MV-4-11 (cell line): ENCODE data around the gene AHDC1.

Experiments used
- DNase-seq: peaks from one replicate; lab custom pipeline; 2025; lab: John Stamatoyannopoulos, UW

The AHDC1 gene

DNA sequence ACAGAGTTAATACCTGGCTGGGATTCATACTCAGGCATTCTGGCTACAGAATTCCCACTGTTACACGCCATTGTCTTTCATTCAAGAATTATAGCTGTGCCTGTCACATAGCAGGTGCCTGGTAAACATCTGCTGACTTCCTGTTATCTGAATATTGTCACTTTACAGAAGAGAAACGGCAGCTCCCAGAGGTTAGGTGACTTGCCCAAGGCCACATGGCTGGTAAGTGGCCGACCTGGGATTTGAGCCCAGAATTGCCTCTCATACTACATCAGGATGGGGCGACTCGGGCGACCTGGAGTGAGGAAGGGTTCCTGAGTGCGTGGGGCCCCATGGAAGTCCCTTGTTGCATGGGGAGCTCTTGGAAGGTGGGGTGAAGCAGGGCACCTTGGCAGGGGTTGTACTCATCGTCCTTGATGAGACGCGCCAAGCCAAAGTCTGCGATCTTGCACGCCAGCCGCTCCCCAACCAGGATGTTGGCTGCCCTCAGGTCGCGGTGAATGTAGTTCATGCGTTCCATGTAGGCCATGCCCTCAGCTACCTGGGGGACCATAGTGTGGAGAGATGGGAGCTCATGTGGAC lies 10.2 kb upstream of the AHDC1 start:
- DNase-seq: no peak

DNA sequence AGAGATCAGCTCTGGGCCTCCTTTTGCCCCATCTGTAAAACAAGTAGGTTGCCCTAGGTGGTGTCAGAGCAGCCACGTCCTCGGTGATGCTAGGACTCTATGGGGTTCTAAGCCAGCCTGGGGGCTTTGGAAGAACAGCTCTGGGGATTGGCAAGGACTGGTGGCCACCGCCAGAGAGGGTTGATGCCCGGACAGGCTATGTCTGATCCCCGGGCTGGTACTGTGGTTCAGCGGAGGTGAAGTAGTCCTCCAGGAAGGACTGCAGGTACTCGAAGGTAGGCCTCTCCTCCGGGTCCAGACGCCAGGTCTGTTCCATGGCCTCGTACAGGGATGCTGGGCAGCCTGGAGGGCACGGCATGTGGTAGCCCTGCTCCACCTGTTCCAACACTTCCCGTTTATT lies 8.8 kb upstream of the AHDC1 start:
- DNase-seq: no peak

DNA sequence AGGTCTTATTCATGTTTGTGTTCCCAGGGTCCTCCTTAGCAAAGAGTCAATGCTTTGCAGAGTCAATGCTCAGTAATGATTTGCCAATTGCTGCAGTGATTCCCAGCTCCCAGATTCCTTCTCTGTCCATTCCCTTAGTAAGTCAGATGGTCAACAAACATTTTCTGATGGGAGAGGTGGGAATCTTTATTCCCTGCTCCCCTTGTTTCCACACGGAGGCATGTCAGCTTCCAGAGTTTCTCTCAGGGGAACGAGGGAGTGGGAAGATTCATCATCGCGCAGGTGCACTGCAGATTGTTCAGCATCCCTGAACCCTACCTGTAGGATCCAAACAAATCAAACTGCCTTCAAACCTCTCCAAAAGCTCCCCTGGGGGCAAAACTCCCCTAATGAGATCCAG lies 7.5 kb upstream of the AHDC1 start:
- DNase-seq: no peak

DNA sequence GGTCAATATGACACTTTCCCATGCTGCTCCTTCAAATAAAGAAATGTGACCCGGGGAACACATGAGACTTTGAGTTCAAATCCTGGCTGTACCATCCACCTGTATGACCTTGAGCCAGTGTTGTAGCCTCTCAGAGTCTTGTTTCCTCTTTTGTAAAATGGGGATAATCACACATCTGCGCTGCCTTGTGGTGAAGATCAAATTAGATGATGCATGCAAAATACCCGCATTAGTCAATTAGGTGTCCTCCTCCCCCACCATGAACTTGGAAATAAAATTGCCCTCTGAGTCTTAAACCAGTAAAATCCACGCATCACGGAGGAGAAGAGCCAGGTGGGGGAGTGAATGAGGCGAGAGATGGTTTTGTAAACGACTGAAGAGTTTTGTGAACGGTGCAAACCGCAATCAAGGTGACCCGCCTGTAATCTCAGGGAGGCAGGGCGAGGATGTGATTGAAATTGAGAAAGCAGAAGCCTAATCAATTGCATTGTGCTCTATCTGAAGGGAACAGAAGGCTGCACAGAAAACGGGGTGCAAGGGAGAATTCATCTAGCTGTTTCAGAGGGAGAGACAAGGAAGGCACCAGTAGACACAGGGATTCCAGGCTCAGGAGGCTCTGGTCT lies 5.8 kb upstream of the AHDC1 start:
- DNase-seq: peak; percentile 23

DNA sequence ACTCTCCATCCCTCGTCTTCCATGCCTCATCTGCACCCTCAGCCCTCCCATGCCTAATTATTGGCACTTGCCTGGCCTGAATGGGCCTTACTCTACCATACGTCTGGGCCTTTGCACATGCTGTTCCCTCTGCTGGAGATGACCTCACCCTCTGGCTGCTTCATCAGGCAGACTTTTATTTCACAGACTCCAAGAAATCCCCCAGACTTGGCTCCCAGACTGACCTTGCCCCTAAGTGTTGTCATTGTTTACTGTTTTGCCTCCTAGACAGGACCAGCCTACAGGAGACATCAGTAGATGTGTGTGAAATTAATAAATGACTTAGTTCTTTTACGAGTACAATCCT lies 5.2 kb upstream of the AHDC1 start:
- no peak for DNase-seq

DNA sequence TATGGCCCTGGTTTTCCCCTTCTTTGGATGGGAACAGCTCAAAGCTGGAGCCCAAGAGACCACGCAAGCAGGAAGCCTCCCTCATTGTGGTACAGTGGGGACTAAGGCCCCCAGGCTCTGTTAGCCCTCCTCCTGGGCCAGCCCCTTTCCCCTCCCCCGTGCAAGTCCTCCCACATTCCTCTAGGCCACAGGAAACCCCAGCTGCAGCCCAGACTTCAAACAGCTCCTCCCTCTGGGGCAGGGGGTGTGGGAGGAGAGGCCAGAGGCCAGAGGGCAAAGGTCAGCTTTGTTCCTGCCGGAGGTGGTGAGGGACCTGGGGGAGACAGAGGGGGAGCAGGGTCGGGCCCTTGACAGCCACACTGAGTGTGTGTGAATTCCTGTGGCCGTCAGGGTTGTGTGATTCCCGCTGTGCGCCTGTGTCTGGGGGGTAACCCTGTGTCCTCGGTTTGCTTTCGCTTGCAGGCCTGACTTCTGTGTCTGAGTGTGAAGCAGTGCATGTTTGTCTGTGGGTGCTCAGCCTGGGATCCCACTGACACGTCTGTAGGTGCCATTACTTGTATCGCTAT lies 3.4 kb upstream of the AHDC1 start:
- peak; percentile 65 for DNase-seq

DNA sequence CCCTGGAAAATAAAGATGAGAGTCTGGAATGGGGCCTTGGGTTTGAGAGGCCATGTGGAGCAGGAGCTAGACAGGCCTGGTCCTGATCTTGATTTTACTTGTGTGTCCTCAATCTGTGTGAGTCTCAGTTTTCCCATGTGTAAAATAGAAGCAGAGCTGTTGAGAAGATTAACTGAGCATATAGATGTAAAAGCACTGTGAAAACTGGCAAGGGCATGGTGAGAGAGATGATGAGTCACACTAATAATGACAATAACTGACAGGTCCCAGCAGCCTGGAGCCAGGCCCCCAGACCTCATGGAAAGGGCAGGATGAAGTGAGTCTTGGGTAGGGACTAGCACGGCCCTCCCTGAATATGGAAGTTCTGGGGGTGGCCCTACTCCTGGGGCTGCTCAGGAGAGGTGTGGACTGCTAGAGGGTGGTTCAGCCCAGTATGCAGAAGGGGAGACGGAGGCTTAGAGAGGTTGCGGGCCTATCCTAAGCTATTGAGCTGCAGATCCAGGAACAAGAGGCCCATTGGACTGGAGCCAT lies 2.8 kb upstream of the AHDC1 start:
- DNase-seq: peak; percentile 22

DNA sequence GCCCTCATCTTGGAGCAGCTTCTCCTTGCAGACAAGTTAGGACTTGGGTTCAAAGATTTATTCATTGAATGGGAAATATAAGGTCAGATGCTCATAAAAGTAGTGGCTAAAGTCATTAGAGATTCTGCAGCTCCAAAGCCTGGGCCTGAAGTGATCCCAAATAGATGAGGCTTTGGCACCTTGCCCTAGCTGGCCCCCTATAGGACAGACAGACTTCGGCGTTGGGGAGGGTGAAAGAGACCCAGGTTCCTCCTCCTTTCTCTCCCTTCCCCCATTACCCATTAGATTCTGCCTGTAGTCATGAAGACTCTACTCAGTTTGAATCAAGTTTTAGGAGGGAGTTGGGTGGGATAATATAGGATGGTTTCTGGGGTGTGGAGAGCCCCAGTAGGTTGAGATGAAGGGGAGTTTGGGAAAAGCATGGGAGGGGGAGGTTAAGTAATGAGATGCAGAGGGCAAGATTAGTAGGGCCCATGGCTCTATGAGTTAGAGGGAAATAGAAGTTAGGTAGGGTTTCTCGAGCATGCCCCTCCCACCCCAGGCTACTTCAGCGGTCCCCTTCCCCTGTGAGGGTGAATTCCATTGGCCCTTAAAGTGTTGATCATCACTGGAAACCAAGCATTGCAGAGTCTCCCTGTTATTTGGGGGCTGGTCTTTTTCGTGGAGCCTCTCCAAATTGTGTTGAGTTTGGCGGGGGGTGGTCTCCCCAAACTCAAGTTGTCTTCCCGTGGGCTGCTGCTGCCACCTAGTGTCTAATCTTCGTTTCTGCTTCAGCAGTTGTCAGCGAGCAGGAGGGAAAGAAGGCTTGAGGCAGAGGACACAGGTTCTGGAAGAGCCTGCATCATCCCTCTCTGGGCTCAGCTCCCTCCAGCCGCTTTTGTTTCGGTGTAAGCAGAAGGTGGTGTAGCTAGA lies 2.1 kb upstream of the AHDC1 start:
- peak; percentile 43 for DNase-seq

DNA sequence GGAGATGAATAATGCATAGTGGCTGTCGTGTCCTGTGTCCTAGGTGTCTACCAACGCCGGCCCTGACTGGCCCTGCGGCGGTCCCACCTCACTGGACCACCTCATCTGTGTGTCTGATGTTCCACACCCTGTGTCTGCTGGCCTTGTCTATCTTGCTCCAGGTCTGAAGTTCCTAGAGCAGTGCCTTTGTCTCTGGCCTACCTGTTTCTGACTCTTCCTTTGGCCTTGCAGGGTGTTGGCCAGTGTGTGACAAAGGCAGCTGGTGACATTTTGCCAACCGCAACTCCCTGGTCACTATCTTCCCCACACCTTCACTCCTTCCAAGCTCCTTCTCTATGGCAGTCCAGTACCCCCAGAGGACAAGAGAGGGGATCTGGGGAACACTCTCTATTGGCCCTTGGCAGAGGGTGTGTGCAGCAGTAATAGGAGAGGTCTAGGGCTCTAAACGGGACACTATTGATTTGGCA lies 1.4 kb upstream of the AHDC1 start:
- DNase-seq: no peak

DNA sequence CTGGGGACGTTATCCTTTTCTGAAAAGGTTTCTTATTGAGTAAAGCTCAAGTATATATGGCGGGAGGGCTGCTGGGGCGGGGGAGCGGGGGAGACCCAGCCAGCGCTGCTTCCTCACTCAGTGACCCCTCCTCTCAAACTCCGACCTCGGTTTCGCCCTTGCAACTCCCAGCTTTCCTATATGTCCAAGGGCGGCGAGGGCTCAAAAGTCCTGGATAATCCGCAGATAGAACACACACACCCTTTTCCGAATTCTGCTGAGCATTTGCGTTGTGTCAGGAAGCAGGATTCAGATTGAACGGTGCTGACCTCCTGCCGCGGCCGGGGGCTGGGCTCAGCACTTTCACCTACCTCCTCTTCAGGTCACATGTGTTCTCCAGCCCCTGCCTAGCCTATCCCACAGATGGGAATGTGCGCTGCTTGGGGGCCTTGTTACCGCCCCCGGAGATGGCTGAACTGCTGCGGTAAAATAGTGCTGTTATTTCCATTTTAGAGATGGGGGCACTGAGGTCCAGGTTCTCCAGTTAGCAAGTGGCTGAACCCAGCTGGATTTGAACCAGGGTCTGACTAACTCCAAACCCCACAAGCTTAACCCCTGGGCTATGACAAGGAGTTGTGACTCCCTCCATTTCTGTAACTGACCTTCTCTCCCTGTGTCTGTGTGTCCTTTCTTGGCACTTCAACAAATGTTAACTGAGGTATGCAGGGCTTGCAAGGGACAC lies 795 bp upstream of the AHDC1 start:
- DNase-seq: no peak

DNA sequence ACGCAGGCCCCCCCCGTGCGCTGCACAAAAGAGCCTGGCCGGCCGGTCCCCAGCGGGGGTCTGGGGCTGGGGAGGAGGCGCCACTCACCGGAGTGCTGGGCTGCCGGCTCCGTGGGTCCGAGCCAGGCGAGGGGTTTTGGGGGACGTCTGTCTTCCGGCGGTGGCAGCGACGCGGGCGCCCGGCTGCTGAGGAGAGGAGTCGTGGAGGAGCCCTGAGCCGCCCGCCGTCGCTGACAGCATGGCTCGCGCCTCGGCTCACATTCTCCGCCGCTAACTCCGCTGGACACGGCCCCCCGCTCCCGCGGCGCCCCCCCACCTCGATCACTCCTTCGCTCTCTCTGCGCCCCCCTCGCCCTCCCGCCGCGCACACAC lies 649 bp downstream of the AHDC1 start:
- no peak for DNase-seq

DNA sequence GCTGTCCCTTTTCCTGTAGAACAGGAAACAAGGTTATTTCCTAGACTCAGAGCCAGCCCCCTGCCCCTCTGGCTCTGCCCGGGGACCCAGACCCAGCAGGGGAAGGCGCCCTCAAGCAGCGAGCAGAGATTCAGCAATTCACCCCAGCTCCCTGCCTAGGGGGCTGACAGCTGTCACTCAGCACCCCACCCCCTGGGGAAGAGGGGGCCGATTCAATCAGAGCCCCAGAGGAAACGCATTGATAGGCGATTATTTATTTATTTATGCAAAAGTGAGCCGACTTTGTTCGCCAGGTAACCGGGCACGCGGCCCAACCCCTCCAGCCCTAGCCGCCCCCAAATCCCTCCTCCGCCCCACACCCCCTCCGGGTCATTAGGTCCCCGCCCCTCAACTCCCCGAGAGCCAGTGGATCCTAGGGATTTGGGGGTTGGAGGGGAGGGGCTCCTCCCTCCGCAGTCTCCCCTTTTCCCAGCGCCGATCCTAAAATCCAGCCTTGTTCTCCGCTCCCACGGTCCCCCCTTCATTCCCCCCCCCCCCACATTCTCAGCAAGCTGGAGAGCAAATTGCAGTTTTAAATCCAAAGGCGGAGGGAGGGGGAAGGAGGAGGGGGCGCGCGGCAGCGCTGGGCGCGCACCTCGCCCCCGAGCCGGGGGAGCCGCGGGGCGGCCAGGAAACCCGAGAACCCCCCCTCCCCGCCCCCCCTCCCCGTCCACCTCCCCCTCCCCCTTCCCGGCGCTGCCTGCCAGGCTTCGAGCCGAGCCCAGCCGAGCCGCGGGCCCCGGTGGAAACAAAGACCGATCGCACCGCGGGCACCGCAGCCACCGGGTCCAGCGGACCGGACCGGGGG lies 1.3 kb downstream of the AHDC1 start:
- DNase-seq: no peak

DNA sequence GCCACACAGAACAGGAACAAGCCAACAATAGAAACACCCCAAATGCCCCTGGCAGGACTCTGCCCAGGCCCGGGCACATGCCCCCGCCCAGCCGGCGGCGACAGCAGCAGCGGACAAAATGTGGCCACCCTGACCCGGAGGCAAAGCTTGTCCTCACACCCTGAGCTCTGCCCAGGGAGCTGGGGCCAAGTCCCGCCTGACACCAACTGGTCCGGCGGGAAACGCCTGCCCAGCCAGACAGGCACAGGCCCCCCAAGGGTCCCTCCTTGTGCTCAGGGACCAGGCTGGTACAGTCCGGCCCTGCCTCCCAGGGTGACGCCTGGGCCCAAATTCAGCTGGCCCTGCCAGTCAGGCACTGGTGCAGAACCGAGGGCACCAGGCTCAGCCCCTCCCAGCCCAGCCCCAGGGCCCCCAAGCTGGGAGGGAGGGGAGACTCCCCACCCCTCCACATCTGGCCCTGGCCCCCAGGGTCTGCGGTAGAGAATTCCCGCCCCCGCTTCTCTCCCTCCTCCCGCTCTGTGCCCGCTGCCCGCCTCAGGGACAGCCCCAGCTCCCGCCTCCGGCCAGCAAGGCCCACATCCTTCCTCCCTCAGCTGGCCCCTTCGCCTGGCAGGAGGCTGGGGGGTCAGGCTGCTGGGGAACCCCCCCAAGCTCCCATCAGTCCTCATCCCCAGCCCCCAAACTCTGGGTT lies 2.0 kb downstream of the AHDC1 start:
- DNase-seq: no peak

DNA sequence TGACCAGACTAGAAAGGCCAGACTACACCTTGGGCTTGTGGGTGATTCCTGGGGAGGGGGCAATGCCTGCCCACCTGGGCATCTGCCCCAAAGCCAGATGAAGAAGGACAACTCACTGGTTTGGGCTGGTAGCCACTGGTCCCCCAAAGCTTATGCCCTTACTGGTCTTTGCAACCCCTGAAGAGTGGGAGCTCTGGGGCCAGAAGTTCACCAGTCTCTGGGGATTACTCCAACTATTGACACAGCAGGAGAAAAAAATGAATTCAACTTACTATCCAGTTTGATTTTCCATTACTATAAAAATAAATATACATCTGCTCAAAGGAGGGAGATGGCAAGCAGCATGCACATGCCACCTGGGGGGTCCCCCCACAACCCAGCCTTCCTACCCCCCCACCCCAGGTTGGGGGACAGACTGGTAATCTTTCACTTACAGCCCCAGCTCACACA lies 2.6 kb downstream of the AHDC1 start:
- DNase-seq: no peak

DNA sequence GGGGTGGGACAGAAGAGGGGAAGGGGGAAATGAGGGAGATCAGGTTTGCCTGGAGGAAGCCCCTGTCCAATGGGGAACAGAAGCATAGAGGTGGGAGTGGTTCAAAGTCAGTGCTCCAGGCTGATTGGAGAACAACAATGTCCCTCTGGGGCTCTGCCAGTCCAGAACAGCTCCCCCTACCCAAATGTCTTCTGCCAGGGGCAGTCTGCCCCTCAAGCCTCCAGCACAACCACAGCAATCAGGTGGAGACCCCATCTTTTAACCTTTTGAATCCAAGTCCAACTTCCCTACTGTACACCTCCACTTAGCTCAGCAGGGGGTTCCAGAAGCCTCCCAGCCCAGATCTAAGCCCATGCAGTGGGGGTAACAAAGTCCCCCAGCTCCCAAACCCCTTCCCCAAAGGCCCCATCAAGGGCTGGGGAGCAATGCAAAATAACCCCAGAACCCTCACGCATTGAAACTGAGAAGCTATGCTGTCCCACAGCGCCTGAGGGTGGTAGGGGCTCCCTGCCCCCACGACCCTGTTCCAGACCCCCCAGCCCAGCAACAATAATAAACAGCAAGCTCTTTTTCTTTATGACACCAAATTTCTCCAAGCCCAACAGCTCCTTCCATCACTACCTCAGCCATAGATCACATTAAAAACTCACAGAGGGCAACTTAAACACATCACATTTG lies 3.3 kb downstream of the AHDC1 start:
- DNase-seq: no peak

DNA sequence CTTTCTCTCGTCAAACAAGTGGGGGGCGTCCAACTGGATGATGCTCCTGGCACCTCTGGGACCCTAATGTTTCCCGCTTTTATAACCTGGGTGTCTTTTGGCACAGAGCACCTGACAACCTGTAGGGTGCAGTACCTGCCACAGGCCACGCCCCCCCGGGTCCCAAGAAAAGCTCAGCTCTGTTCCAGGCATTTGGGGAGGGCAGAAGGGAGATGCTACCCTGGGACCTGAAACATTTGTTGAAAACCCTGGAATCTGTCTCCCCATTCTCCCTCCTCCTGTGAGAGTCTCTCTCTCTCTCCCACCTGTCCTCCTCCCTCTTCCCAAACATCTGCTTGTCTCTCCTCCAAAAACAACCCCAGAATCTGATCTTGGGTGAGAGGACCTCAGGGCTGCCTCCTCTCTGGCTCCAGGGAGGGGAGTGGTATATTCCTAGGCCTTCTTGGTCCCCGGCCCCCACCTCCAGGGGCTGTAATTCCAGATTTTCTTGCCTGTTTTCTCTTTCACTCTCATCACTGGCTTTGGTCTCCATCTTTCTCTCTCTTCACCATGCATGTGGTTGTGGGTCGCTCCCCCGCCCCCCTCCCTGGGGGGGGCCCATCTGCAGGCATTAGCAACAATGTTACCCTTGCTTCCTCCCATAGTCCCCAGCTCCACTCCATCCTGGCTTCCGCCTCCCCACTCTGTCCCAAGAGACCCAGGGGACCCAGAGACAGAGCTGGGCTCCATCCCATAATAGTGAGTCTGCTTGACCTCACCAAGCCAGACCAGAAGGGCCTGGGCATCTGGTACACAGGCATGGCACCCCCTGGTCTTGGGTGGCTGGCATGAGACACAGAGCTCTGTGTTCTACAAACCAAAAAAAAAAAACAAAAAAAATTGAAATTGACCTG lies 4.1 kb downstream of the AHDC1 start:
- DNase-seq: no peak

DNA sequence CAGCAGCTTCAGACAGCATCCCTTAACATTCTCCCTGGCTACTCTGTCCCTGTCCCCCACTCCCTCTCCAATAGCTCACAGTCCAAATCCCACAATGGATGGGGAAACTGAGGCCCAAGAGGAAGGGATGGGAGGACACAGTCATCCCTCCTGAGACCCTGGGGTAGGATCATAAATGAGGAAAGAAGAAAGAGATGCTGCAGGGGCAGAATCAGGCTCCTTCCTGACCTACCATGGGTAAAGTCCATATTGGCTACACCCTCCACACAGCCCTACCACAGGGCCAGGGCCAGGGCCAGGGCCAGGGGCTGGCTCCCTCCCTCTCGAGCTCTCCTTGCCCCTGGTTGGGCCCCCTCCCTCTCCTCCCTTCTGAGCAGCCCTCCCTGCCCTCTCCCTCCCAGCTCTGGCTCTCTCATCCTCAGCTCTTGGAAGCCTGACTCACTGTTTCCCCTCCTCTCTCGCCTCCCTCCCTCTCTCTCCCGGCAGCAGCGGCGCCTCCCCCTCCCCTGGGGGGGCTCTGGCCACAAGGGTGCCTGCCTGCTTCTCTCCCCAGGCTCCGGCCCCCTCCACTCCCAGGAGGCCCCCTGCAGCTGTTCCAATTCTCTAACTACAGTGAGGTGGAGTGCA lies 4.9 kb downstream of the AHDC1 start:
- DNase-seq: peak; percentile 44

DNA sequence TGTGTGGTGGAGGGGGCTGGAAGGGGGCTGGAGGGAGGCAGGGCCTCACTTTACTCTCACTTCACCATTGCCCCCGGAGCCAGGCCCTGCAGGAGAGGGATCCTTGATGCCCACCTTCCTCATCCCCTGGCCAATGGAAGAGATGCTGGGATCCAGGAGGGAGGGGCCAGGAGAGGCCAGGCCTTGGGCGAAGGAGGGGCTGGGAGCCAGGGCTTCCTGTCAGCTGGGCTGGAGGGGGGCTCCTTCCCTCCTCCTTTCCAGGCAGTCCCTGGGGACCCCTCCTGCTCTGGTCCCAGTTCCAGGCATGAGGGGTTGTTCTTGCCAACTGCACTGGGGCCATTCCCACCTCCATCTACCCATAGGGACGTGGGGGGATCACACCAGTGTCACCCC lies 5.7 kb downstream of the AHDC1 start:
- DNase-seq: no peak
